Osteoblast (primary cell): Measurements from ENCODE around the gene DNAJC6. TPM values are rescaled to one million over a fixed set of nuclear protein-coding genes. Genes with fewer than 3 reads are reported as not detected.
"Not testable (repeated sequence)": the region's sequence is repeated elsewhere in the genome, so short reads cannot be mapped to it uniquely, and the experiment has no call there.

Source experiments
- DNase-seq: peaks from one replicate; pipeline ENCODE4 v3.0.0; 2011; ENCODE audit warnings: low spot score, mixed read lengths; ENCODE audit not compliant: insufficient read length; ENCODE audit errors: missing footprints
- H2AFZ ChIP-seq: 2 replicates; pipeline ENCODE4 v1.6.0; 2011; ENCODE audit warnings: mild to moderate bottlenecking, low read length
- H3K27ac ChIP-seq: 2 replicates; pipeline ENCODE4 v1.5.1; 2011; ENCODE audit warnings: mild to moderate bottlenecking, low read depth, low read length, moderate library complexity
- H3K27me3 ChIP-seq: 2 replicates; pipeline ENCODE4 v1.6.0; 2012; ENCODE audit warnings: mild to moderate bottlenecking, control low read depth, inconsistent platforms, low read length, moderate library complexity; ENCODE audit not compliant: insufficient read depth
- H3K36me3 ChIP-seq: 2 replicates; pipeline ENCODE4 v1.5.1; 2011; ENCODE audit warnings: mild to moderate bottlenecking, low read length, control low read depth, moderate library complexity; ENCODE audit not compliant: insufficient read depth
- H3K4me1 ChIP-seq: 2 replicates; pipeline ENCODE4 v1.5.1; 2011; ENCODE audit warnings: mild to moderate bottlenecking, low read length, control low read depth, moderate library complexity; ENCODE audit not compliant: insufficient read depth
- H3K4me2 ChIP-seq: 2 replicates; pipeline ENCODE4 v1.6.0; 2011; ENCODE audit warnings: mild to moderate bottlenecking, low read length; ENCODE audit not compliant: insufficient read depth
- H3K4me3 ChIP-seq: fragments of 200-600 bp; sonication (generic); 3 replicates; pipeline ENCODE4 v1.5.1; 2012; ENCODE audit warnings: mild to moderate bottlenecking, low read length, inconsistent platforms; ENCODE audit not compliant: insufficient read depth
- H3K79me2 ChIP-seq: 2 replicates; pipeline ENCODE4 v1.6.0; 2012; ENCODE audit warnings: mild to moderate bottlenecking, low read length, control low read depth, inconsistent platforms; ENCODE audit not compliant: insufficient read depth
- H3K9me3 ChIP-seq: 2 replicates; pipeline ENCODE4 v1.5.1; 2011; ENCODE audit warnings: low read depth, low read length, control low read depth
- H4K20me1 ChIP-seq: 2 replicates; pipeline ENCODE4 v1.6.0; 2012; ENCODE audit warnings: mild to moderate bottlenecking, low read length, control low read depth; ENCODE audit not compliant: insufficient read depth
- total RNA-seq: library from RNA; depleted of rRNA; stranded (reverse); fragments of >200 nt; gene quantifications from 2 replicates; pipeline ENCODE4 v1.2.3, GENCODE V29; 2012
- TF ChIP-seq, protein P1 (sequence below): IDR thresholded peaks from 2 replicates; pipeline ENCODE4 v1.5.1; 2011; ENCODE audit warnings: mild to moderate bottlenecking, low read depth, low read length, moderate library complexity; ENCODE audit errors: extremely low read depth

DNAJC6 gene
- total RNA-seq, 1 donor: 10.5 TPM

DNA sequence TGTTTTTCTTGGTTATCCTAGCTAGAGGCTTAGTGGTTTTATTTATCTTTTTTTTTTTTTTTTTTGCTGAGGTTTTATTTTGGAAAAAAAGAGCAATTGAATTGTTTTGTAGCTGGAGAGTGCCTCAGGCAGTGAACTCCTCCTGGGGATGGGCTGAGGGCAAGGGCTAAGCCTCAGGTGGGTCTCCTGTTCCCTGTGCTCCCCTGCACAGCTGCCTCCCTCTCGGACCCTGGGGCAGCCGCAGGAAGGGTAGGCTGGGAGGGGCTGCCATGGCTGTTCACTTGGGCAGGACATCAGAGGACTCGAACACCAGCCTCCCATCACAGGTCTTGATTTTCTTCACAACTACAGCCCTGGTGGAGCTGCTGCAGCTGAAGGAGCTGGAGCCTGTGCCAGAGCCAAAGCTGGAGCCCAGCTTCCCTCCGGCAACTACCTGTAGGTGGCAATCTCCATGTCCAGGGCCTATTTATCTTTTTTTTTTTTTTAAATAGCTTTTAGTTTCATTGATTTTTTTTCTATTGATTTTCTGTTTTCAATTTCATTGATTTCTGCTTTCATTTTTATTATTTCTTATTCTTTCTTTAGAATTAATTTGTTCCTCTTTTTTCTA, 140.0 kb downstream of the DNAJC6 start:
- no peaks in the 10 kb centered on the region for H4K20me1 ChIP-seq
- H3K36me3 ChIP-seq: no peaks in the 10 kb centered on the region
- DNase-seq: no peak
- no peak overlapping the region for H3K27ac ChIP-seq
- no peaks in the 10 kb centered on the region for H3K4me1 ChIP-seq
- TF ChIP-seq, protein P1, sequence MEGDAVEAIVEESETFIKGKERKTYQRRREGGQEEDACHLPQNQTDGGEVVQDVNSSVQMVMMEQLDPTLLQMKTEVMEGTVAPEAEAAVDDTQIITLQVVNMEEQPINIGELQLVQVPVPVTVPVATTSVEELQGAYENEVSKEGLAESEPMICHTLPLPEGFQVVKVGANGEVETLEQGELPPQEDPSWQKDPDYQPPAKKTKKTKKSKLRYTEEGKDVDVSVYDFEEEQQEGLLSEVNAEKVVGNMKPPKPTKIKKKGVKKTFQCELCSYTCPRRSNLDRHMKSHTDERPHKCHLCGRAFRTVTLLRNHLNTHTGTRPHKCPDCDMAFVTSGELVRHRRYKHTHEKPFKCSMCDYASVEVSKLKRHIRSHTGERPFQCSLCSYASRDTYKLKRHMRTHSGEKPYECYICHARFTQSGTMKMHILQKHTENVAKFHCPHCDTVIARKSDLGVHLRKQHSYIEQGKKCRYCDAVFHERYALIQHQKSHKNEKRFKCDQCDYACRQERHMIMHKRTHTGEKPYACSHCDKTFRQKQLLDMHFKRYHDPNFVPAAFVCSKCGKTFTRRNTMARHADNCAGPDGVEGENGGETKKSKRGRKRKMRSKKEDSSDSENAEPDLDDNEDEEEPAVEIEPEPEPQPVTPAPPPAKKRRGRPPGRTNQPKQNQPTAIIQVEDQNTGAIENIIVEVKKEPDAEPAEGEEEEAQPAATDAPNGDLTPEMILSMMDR: no peak
- H3K79me2 ChIP-seq: no peaks in the 10 kb centered on the region
- no peaks in the 10 kb centered on the region for H3K27me3 ChIP-seq
- H3K4me2 ChIP-seq: no peak overlapping the region
- no peaks in the 10 kb centered on the region for H3K9me3 ChIP-seq
- no peak overlapping the region for H2AFZ ChIP-seq
- no peak overlapping the region for H3K4me3 ChIP-seq

DNA sequence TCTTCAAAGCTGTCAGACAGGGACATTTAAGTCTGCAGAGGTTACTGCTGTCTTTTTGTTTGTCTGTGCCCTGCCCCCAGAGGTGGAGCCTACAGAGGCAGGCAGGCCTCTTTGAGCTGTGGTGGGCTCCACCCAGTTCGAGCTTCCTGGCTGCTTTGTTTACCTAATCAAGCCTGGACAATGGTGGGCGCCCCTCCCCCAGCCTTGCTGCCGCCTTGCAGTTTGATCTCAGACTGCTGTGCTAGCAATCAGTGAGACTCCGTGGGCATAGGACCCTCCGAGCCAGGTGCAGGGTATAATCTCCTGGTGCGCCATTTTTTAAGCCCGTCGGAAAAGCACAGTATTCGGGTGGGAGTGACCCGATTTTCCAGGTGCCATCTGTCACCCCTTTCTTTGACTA, 146.3 kb downstream of the DNAJC6 start:
- not testable (repeated sequence) for H3K36me3 ChIP-seq, H3K4me3 ChIP-seq, H3K4me2 ChIP-seq, H3K27ac ChIP-seq, H2AFZ ChIP-seq, DNase-seq, H4K20me1 ChIP-seq, H3K79me2 ChIP-seq, H3K9me3 ChIP-seq, H3K27me3 ChIP-seq
- peaks cover 11% of the 10 kb centered on the region for H3K4me1 ChIP-seq

DNA sequence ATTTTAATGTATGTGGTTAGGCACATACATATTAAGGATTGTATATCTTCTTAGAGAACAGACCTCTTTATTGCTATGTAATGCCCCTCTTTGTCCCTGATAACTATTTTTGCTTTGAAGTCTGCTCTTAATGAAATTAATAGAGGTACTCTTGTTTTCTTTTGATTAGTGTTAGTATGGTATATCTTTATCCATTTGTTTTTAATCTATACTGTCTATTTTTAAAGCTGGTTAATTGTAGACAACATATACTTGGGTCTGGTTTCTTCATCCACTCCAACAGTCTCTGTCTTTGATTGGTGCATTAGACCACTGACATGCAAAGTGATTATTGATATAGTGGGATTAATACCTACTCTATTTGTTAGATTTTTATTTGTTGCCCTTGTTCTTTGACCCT, 147.1 kb downstream of the DNAJC6 start:
- no peaks in the 10 kb centered on the region for H4K20me1 ChIP-seq
- no peaks in the 10 kb centered on the region for H3K9me3 ChIP-seq
- H3K4me3 ChIP-seq: no peak overlapping the region
- no peaks in the 10 kb centered on the region for H3K79me2 ChIP-seq
- peaks cover 11% of the 10 kb centered on the region for H3K4me1 ChIP-seq
- DNase-seq: no peak
- no peaks in the 10 kb centered on the region for H3K27me3 ChIP-seq
- TF ChIP-seq, protein P1: no peak
- no peak overlapping the region for H3K27ac ChIP-seq
- H2AFZ ChIP-seq: no peak overlapping the region
- no peak overlapping the region for H3K4me2 ChIP-seq
- H3K36me3 ChIP-seq: no peaks in the 10 kb centered on the region

DNA sequence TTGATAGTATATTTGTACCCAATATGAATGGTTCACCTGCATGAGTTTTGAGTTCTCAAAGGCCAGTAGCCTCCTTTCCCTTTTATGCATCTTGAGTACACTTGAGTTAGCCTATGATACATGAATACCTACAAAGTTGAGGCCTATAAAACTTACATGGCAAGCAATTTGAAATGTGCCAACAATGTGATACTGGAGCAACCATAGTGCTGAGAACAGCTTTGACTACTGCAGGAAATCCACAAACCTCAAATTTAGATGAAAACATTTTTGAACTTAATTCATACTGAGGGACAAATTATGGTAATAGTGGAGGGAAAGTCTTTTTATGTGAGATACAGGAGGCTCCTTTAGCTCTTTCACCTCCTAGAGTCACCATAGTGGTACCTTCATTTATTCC, 148.5 kb downstream of the DNAJC6 start:
- Histone ChIP-seq H3K27me3 (no peaks in the 10 kb centered on the region), H3K79me2 (no peaks in the 10 kb centered on the region), H2AFZ (no peak overlapping the region), H4K20me1 (no peaks in the 10 kb centered on the region), H3K36me3 (no peaks in the 10 kb centered on the region), H3K9me3 (no peaks in the 10 kb centered on the region), H3K4me2 (no peak overlapping the region), H3K27ac (no peak overlapping the region), H3K4me1 (peaks cover 11% of the 10 kb centered on the region), H3K4me3 (no peak overlapping the region)
- TF ChIP-seq, protein P1: no peak
- no peak for DNase-seq
